Mesenchymal stem cell (in vitro differentiated cells and primary cell): ENCODE results near the gene NBPF20.
"Not testable (repeated sequence)": the region's sequence is repeated elsewhere in the genome, so short reads cannot be mapped to it uniquely, and the experiment has no call there.

Experiments used
- DNase-seq: peaks from one replicate; pipeline ENCODE4 v3.0.0-alpha.2; 2013
- H2AFZ ChIP-seq: one replicate; pipeline ENCODE4 v1.6.1; 2013; ENCODE audit warnings: low read depth, mild to moderate bottlenecking, control low read depth, inconsistent platforms, low read length, moderate library complexity
- H2AK5ac ChIP-seq: 2 replicates; pipeline ENCODE4 v1.6.1; 2013; ENCODE audit warnings: low read length, moderate library complexity, mild to moderate bottlenecking, inconsistent platforms; ENCODE audit not compliant: severe bottlenecking
- H2BK120ac ChIP-seq: one replicate; pipeline ENCODE4 v1.6.1; 2013; ENCODE audit warnings: low read depth, mild to moderate bottlenecking, inconsistent platforms, low read length, moderate library complexity
- H2BK12ac ChIP-seq, 2 experiments: one replicate each; pipeline ENCODE4 v1.6.1; 2013; ENCODE audit warnings: inconsistent platforms in 2 of 2, low read length in 2 of 2, mild to moderate bottlenecking in 2 of 2, moderate library complexity in 2 of 2, control low read depth in 1 of 2
- H2BK15ac ChIP-seq: one replicate; pipeline ENCODE4 v1.6.1; 2013; ENCODE audit warnings: mild to moderate bottlenecking, low read depth, inconsistent platforms; ENCODE audit not compliant: poor library complexity, severe bottlenecking
- H2BK5ac ChIP-seq: 2 replicates; pipeline ENCODE4 v1.6.1; 2013; ENCODE audit warnings: low read depth, mild to moderate bottlenecking, low read length, control low read depth, inconsistent platforms; ENCODE audit not compliant: poor library complexity, severe bottlenecking
- H3K14ac ChIP-seq, 2 experiments: one replicate each; pipeline ENCODE4 v1.6.1; 2013; ENCODE audit warnings: inconsistent platforms in 2 of 2, low read length in 2 of 2, control low read depth in 1 of 2, mild to moderate bottlenecking in 1 of 2, moderate library complexity in 1 of 2
- H3K18ac ChIP-seq, 2 experiments: one replicate each; pipeline ENCODE4 v1.6.1; 2013; ENCODE audit warnings: inconsistent platforms in 2 of 2, low read length in 2 of 2, control low read depth in 1 of 2, low read depth in 1 of 2, mild to moderate bottlenecking in 1 of 2
- H3K23ac ChIP-seq, 2 experiments: one replicate each; pipeline ENCODE4 v1.6.1; 2013; ENCODE audit warnings: inconsistent platforms in 2 of 2, low read length in 2 of 2, mild to moderate bottlenecking in 2 of 2, moderate library complexity in 2 of 2, control low read depth in 1 of 2
- H3K27ac ChIP-seq: 2 replicates; pipeline ENCODE4 v1.5.1; 2013; ENCODE audit warnings: mild to moderate bottlenecking, moderate library complexity, low read length, control low read depth, inconsistent platforms; ENCODE audit not compliant: poor library complexity, severe bottlenecking
- H3K27me3 ChIP-seq, 2 experiments: 2 replicates each; pipeline versions ENCODE4 v1.6.1 to v1.7.0; 2013; ENCODE audit warnings: low read length in 2 of 2, mild to moderate bottlenecking in 2 of 2, moderate library complexity in 2 of 2, control low read depth in 1 of 2, inconsistent platforms in 1 of 2; ENCODE audit not compliant: control insufficient read depth in 1 of 2, insufficient read depth in 1 of 2
- H3K36me3 ChIP-seq, 2 experiments: 2 replicates each; pipeline versions ENCODE4 v1.6.1 to v1.7.0; 2013; ENCODE audit warnings: low read length in 2 of 2, control low read depth in 1 of 2, inconsistent platforms in 1 of 2, low read depth in 1 of 2, mild to moderate bottlenecking in 1 of 2; ENCODE audit not compliant: insufficient read depth in 2 of 2, control insufficient read depth in 1 of 2
- H3K4ac ChIP-seq, 2 experiments: one replicate each; pipeline ENCODE4 v1.6.1; 2013; ENCODE audit warnings: inconsistent platforms in 2 of 2, low read length in 2 of 2, mild to moderate bottlenecking in 2 of 2, moderate library complexity in 2 of 2, control low read depth in 1 of 2, low read depth in 1 of 2
- H3K4me1 ChIP-seq: 2 replicates; pipeline ENCODE4 v1.6.1; 2013; ENCODE audit warnings: low read depth, low read length, control low read depth; ENCODE audit not compliant: control insufficient read depth, insufficient read depth
- H3K4me2 ChIP-seq: 2 replicates; pipeline ENCODE4 v1.6.1; 2013; ENCODE audit warnings: low read length, mild to moderate bottlenecking, inconsistent platforms; ENCODE audit not compliant: poor library complexity, severe bottlenecking
- H3K4me3 ChIP-seq, 2 experiments: 2 replicates each; pipeline versions ENCODE4 v1.5.1 to v1.7.0; 2013; ENCODE audit warnings: low read length in 2 of 2, mild to moderate bottlenecking in 2 of 2, control low read depth in 1 of 2, low read depth in 1 of 2; ENCODE audit not compliant: insufficient read depth in 1 of 2
- H3K79me1 ChIP-seq: replicated peaks from 2 replicates; pipeline ENCODE4 v1.6.1; 2013; ENCODE audit warnings: mild to moderate bottlenecking, control low read depth, low read length, inconsistent platforms; ENCODE audit not compliant: poor library complexity, severe bottlenecking
- H3K9ac ChIP-seq: 2 replicates; pipeline ENCODE4 v1.7.0; 2013; ENCODE audit warnings: mild to moderate bottlenecking, low read length, moderate library complexity
- H3K9me3 ChIP-seq: 2 replicates; pipeline ENCODE4 v1.7.0; 2013; ENCODE audit warnings: mild to moderate bottlenecking, low read length; ENCODE audit not compliant: control insufficient read depth
- H4K8ac ChIP-seq: one replicate; pipeline ENCODE4 v1.6.1; 2013; ENCODE audit warnings: inconsistent platforms, mild to moderate bottlenecking, low read length, moderate library complexity
- H4K91ac ChIP-seq: one replicate; pipeline ENCODE4 v1.6.1; 2013; ENCODE audit warnings: mild to moderate bottlenecking, low read length, inconsistent platforms
- WGBS: methylation state at CpG from one replicate; pipeline ENCODE4 v1.1.7; 2013; ENCODE audit warnings: mixed read lengths; 5-methylcytosine and 5-hydroxymethylcytosine counted together

NBPF20 gene

GRCh38 chr1:145424612-145425435 is 579 bp downstream of the NBPF20 start:
- not testable (repeated sequence) for H3K4ac ChIP-seq
- H3K4me2 ChIP-seq: peak overlapping the region; percentile 94

DNA sequence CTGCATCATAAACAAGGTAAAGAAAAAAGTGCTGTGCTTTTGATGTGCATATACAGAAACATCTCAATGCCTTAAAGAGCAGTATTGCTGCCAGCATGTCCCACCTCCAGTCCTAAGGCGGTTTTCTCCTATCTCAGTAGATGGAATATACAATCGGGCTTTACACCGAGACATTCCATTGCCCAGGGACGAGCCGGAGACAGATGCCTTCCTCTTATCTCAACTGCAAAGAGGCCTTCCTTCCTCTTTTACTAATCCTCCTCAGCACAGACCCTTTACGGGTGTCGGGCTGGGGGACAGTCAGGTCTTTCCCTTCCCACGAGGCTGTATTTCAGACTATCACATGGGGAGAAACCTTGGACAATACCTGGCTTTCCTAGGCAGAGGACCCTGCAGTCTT is 10.3 kb downstream of the NBPF20 start:
- not testable (repeated sequence) for H2BK5ac ChIP-seq, H3K14ac ChIP-seq, H2BK12ac ChIP-seq, DNase-seq, H3K4ac ChIP-seq, H3K9ac ChIP-seq, H3K79me1 ChIP-seq, H3K23ac ChIP-seq, H3K27me3 ChIP-seq, H3K9me3 ChIP-seq, H3K27ac ChIP-seq, H3K4me2 ChIP-seq, H3K4me1 ChIP-seq, H4K8ac ChIP-seq, H2AK5ac ChIP-seq, H3K18ac ChIP-seq, H4K91ac ChIP-seq, H3K4me3 ChIP-seq, H2BK120ac ChIP-seq, H2BK15ac ChIP-seq, H3K36me3 ChIP-seq, H2AFZ ChIP-seq
- WGBS: no CpG with 5 or more reads among the region's 8 CpGs

More at GRCh38 chr1:145424612-145425435, 579 bp downstream of the NBPF20 start:
- H3K79me1 ChIP-seq, H4K91ac ChIP-seq, H3K27ac ChIP-seq, H2AK5ac ChIP-seq, H4K8ac ChIP-seq, H2BK12ac ChIP-seq, H2BK120ac ChIP-seq, H2BK15ac ChIP-seq, H3K36me3 ChIP-seq, H3K4me1 ChIP-seq, H3K14ac ChIP-seq, H3K23ac ChIP-seq, H2BK5ac ChIP-seq: not testable (repeated sequence)
- H3K18ac ChIP-seq: peak overlapping the region in 1 of 2 experiments; percentile 90
- peak overlapping the region; percentile 81 for H3K9ac ChIP-seq
- peak overlapping the region; percentile 70 to 86 for H3K4me3 ChIP-seq
- peaks cover 19 to 24% of the 10 kb centered on the region in 2 experiments for H3K27me3 ChIP-seq
- DNase-seq: peak; percentile 34
- WGBS: 4% methylated on average over 14 of the region's 59 CpGs
- H3K9me3 ChIP-seq: peaks cover 13% of the 10 kb centered on the region
- H2AFZ ChIP-seq: peak overlapping the region; percentile 77

DNA sequence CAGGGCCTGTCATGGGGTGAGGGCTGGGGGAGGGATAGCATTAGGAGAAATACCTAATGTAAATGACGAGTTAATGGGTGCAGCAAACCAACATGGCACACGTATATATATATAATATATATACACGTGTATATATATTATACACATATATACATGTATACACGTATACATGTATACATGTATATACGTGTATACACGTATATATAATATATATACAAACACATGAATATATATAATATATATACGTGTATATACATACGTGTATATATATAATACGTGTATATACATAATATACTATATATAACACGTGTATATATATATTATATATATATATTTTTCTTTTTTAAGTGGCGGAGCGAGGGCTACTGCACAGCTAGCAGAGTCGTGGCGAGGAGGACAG is 18.1 kb downstream of the NBPF20 start:
- not testable (repeated sequence) for H3K9me3 ChIP-seq, H3K27ac ChIP-seq, H3K36me3 ChIP-seq, H2BK120ac ChIP-seq, H4K8ac ChIP-seq, H2AFZ ChIP-seq, H3K4me2 ChIP-seq, H3K18ac ChIP-seq, H3K4me1 ChIP-seq, H2AK5ac ChIP-seq, H2BK15ac ChIP-seq, DNase-seq, H3K79me1 ChIP-seq, H3K4me3 ChIP-seq, H4K91ac ChIP-seq, H3K23ac ChIP-seq, H3K4ac ChIP-seq, H3K27me3 ChIP-seq, H2BK5ac ChIP-seq, H3K9ac ChIP-seq, H2BK12ac ChIP-seq, H3K14ac ChIP-seq
- no CpG with 5 or more reads among the region's 14 CpGs for WGBS

- H3K4me3 ChIP-seq: not testable (repeated sequence)
Observed at GRCh38 chr1:145404949-145405348, 20.5 kb downstream of the NBPF20 start.

More at GRCh38 chr1:145404949-145405348, 20.5 kb downstream of the NBPF20 start:
- H3K4me1 ChIP-seq, H4K8ac ChIP-seq, H4K91ac ChIP-seq, H3K23ac ChIP-seq, H3K27me3 ChIP-seq, H2BK12ac ChIP-seq, H3K9ac ChIP-seq, H3K9me3 ChIP-seq, H2AK5ac ChIP-seq, H3K79me1 ChIP-seq, H3K4me2 ChIP-seq, H2AFZ ChIP-seq, H2BK120ac ChIP-seq, H3K14ac ChIP-seq, H3K27ac ChIP-seq, H3K36me3 ChIP-seq, H2BK15ac ChIP-seq, DNase-seq, H3K4ac ChIP-seq, H3K18ac ChIP-seq, H2BK5ac ChIP-seq: not testable (repeated sequence)
- WGBS: no CpG with 5 or more reads among the region's 7 CpGs
